ENCODE results near the gene CDC5L.

Gene CDC5L

GRCh38 chr6:44375071-44375470 lies 12.4 kb upstream of the CDC5L start:
- DNase-seq: no peak

GRCh38 chr6:44377484-44377883 lies 10.0 kb upstream of the CDC5L start:
- DNase-seq: no peak

- no peak for DNase-seq
Observed at GRCh38 chr6:44377971-44378370, 9.5 kb upstream of the CDC5L start.

- no peak for DNase-seq
Observed at GRCh38 chr6:44381739-44382138, 5.8 kb upstream of the CDC5L start.

- peak; percentile 15 for DNase-seq
Observed at GRCh38 chr6:44386364-44386928, 1.1 kb upstream of the CDC5L start.

GRCh38 chr6:44386929-44387345 lies 569 bp upstream of the CDC5L start:
- DNase-seq: peak; percentile 39

- DNase-seq: no peak
Observed at GRCh38 chr6:44388135-44388487, 605 bp downstream of the CDC5L start.

- DNase-seq: no peak
Observed at GRCh38 chr6:44388887-44389286, 1.4 kb downstream of the CDC5L start.

- no peak for DNase-seq
Observed at GRCh38 chr6:44390158-44390683, 2.7 kb downstream of the CDC5L start.

GRCh38 chr6:44395501-44395900 lies 8.0 kb downstream of the CDC5L start:
- no peak for DNase-seq

GRCh38 chr6:44396968-44397367 lies 9.5 kb downstream of the CDC5L start:
- no peak for DNase-seq

GRCh38 chr6:44397424-44398164 lies 10.1 kb downstream of the CDC5L start:
- DNase-seq: no peak

- no peak for DNase-seq
Observed at GRCh38 chr6:44399991-44400390, 12.5 kb downstream of the CDC5L start.

- no peak for DNase-seq
Observed at GRCh38 chr6:44400572-44400971, 13.1 kb downstream of the CDC5L start.

- no peak for DNase-seq
Observed at GRCh38 chr6:44401138-44401537, 13.6 kb downstream of the CDC5L start.

GRCh38 chr6:44404022-44404714 lies 16.7 kb downstream of the CDC5L start:
- no peak for DNase-seq

- DNase-seq: no peak
Observed at GRCh38 chr6:44404715-44405099, 17.2 kb downstream of the CDC5L start.

GRCh38 chr6:44407951-44408670 lies 20.6 kb downstream of the CDC5L start:
- no peak for DNase-seq

GRCh38 chr6:44409207-44409794 lies 21.8 kb downstream of the CDC5L start:
- no peak for DNase-seq

- DNase-seq: no peak
Observed at GRCh38 chr6:44410363-44410762, 22.9 kb downstream of the CDC5L start.

GRCh38 chr6:44411141-44411540 lies 23.6 kb downstream of the CDC5L start:
- DNase-seq: no peak

GRCh38 chr6:44415449-44415848 lies 27.9 kb downstream of the CDC5L start:
- DNase-seq: no peak

- no peak for DNase-seq
Observed at GRCh38 chr6:44415873-44416502, 28.5 kb downstream of the CDC5L start.

Measured in COR-L47 (cell line).